ENCODE measurements around the gene PPARD.

DNA sequence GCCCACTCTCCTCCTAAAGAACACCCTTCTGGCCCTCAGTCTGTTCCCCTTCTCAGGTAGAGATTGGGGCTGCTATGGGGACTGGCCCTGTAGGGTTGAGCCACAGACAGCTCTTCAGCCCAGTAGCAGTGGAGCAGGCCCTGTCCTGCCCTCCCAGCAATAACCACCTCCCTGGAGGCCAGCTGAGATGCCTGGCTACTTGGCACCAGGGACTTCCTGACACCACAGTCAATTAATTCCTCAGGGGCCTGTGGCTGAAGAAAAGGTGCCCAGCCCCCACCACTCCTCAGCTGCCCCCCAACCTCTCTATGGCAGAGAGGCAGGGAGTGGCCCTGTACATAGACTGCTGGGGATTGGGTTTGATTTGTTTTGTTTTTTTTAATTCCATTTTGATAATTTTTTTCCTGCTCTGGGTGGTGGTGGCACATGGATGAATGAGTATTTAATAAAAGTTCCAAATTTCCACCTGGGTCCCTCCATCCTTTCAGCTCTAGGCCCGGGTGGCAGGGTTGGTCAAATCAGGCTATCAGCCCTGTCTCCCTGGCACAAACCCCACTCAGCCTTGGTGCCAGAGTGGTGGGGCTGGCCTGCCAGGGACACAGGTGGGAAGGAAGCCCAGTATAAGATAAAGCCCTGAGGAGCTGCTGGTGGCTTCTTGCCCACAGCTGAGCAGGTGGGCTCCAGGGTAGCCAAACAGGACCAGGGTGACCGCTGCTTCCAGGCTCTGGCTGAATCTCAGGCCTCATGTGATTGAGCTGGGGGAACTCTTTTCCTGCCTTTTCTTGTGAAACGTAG, 46.6 kb upstream of the PPARD start:
- TF ChIP-seq EZH2phosphoT487 (IDR thresholded peaks at IDR 0.05; ENCODE audit: insufficient read depth, low read depth) (no peak), EZH2 (IDR thresholded peaks at IDR 0.05; ENCODE audit: insufficient read depth, poor library complexity, severe bottlenecking) (no peak)
